GM19023 (cell line): ENCODE results near the gene DUSP10.

ENCODE experiments used
- ATAC-seq: cut with Tn5 transposase; IDR thresholded peaks from one replicate; pipeline ENCODE4 v1.9.1; 2021; ENCODE audit warnings: mild to moderate bottlenecking, moderate library complexity; ENCODE audit not compliant: unreplicated experiment

The DUSP10 gene

DNA sequence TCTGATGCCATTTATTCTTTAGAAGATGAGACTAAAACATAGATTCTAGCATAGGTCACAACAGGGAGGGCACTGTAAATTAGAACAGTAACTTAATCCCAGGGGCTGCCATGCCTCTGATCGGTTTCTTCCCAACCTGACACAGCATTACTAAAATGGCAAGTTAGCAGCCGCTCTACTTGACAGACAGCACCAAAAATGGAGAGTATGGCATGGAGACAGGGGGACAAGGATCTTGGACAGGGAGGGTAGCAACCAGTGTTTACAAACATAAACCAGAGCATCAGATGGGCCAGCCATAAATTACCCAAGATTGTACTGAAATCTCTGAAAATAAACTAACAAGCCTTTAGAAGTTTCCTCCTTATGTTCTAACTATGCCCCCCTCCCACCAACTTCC is 5.9 kb downstream of the DUSP10 start:
- no peak for ATAC-seq

DNA sequence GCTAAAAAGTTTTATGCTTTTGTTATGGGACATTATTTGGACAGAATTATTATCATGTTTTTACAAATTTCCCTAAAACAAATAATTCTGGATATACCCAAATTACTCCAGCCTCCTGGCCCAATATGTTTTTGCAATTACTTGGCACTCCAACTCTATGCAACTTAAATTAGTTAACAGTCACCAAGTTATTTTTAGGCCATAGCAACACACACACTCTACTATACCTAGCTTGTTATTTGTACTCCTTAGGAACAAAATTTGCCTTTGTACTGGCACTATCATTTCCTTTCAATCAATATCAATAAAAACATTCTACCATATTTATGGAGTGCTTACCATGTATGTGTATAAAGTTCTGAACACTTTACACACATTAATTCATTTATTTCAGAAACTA is 7.7 kb downstream of the DUSP10 start:
- ATAC-seq = no peak

DNA sequence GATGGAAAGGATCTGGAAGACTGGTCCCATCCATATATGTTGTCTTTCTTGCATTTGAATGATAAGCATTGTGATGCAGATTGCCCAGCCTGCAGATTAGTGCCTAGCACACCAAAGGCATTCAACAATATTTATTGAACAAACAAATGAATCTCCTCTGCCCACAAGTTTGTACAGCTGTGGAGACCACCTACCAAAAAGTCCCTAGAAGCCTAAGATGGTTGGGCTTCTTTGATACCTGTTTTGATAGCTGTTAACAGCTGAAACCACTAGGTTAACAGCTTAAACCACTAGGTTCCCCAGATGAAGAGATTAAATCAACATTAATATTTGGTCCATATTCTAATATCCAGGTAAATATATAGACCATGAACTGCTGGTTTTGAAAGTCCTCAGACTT is 9.8 kb downstream of the DUSP10 start:
- ATAC-seq = no peak

DNA sequence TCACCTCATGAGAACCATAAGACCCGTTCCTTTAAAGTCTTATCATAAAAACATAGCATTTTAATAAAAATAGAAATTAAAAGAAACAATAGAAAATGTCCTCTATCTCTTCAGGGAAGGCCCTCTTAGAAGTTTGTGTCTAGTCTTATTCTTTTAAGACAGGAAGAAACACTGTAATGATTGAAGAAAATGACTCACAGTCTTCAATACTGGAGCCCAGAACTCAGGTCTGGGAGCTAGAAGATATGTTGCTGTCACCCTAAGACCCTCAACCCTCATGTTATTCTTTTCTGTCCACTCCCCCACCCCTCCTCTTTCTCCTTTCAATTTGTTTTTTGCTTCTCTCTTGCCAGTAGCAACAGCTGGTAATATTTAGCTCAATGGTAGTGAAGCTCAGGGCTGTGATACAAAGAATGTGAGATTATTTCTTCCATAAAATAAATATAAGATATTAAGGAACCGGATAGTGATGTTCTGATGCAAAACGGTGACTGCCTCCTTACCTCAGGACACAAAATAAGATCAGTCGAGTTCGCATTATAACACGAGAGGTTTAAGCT is 12.0 kb downstream of the DUSP10 start:
- no peak for ATAC-seq

DNA sequence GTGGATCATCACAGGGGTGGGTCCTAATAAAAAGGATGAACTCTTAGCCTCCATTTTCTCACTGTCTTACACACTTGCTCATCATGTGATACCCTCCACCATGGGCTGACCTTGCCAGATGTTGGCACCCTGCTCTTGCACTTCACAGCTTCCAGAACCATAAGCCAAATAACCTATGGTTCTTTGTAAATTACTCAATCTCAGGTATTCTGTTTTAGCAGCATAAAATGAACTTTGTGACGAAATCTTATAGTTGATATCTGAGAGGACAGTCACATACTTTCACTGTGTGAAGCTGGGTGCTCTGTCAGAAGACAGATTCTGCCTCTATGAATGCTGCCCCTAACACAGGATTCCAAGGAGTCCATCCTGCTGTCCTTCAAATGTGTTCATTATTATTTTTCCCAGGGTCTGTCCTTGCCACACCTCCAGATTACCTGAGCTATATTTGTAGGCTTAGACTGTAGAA is 13.8 kb downstream of the DUSP10 start:
- no peak for ATAC-seq

DNA sequence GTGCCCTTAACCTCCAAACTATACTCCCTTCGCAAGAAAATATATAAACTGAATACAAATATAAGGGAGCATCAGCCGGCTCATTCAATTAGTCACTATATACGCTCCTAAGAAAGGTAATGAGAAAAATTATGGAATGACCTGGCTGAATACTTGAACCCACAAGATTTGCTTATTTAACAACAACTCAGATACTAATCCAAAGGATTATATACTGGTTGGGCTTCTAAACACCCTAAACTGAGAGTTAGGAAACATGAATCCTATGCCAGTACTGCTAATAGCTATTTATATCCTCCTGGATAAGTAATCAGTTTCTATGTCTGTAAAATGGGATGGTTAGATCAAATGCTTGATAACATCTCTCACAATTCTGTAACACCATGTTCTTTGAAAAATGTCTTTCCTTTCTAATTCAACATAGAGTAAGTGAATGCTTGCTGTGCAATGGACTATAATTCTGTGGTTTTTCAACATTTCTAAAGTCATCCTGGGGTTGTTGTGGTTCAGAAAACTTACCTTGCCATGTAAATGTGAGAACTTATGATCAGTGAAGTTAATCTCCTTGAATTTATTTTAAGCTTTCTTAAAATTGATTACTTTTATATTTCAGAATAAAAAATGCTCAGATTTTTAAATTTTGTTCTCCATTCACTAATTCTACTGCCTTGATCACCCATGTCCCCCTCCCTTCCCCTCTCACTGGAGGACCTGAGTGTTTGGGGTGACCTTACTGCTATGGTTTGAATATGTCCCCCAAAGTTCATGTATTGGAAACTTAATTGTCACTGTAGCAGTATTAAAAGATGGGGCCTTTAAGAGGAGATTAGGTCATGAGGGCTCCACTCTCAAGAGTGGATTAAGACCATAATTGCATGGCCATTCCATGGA is 14.5 kb downstream of the DUSP10 start:
- no peak for ATAC-seq

DNA sequence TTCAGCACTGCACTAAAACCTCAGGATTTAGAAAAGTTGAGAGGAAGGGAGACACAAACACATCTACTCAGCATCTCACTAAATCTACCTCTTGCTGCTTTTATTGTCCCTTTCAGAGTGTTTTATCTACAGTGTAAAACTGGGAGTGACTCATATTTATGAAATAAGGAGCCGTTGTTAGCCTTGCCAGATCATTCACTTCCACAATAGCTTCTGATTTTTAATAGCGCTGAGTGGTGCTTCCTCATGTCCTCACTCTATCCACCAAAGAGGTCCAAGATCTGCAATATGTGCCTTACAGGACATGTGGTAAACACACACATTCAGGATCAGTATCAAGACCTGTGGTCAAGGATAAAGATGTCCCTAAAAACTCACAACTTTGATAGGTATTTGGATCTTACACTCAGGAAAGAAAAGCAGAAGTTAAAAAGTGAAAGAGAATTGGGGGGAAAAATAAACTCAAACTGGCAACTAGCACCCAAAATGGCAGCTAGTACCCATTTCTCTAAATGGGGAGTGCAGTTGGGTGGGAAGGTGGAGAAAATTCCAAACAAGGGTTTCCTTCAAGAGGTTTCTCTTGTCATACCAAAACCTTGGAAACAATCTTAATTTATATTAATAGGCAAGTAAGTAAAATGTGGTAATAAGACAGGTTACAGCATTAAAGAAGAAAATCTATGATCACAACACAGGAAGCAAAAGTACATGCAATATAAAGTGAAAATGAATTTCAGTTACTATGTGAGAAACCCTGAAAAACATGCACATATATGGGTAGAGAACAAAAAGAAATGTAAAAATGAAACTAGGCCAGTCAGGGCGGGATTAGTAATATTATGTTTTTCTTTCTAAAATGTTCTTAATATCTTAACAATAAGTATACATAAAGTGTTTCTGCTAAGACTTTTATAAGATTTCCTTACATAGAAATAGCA is 15.9 kb downstream of the DUSP10 start:
- ATAC-seq = no peak

DNA sequence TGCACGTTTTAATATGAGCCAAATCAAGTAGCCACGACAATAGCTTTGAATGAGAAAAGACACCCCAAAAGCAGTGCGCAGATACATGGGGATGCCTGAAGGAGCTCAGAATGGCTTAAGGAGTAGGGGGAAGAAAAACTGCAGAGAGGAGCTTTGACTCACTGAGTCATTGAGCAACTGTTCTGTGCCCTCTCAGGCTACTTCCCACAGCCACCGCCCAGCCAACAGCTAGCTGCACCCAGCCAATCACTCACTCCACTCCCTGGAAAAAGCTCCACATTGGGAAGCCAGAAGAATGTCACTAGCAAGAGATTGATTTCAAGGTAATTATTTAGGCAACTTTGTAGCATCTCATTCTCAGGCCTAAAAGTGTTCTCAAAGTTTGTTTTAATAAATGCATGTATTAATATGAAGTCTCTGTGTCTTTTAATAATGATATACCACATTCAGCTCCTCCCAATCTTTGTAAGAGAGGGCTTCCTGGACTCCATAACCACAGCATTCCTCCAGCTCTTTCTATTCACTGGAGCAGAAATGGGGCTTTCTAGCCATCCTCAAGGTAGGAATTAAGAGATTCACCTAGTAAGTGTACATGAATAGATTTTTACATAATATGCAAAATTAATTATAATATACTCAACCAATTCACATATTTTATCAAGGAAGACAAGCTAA is 16.8 kb downstream of the DUSP10 start:
- ATAC-seq = no peak

DNA sequence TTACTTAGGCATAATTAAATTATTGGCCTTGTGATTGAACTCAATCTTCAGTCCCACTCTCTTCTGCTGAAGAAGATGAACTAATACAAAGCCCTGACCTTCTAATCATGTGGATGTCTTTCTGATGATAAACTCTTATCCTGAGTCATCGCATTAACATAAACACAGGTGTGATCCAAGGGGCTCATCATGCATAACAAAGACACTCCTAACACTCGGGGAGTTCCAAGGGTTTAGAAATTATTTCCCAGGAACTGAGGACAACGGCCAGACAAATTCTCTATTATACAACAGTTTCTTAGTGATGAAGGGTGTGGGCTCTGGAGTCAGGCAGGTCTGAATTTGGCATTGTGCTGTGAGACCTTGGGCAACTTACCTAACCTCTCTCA is 18.0 kb downstream of the DUSP10 start:
- ATAC-seq = no peak

DNA sequence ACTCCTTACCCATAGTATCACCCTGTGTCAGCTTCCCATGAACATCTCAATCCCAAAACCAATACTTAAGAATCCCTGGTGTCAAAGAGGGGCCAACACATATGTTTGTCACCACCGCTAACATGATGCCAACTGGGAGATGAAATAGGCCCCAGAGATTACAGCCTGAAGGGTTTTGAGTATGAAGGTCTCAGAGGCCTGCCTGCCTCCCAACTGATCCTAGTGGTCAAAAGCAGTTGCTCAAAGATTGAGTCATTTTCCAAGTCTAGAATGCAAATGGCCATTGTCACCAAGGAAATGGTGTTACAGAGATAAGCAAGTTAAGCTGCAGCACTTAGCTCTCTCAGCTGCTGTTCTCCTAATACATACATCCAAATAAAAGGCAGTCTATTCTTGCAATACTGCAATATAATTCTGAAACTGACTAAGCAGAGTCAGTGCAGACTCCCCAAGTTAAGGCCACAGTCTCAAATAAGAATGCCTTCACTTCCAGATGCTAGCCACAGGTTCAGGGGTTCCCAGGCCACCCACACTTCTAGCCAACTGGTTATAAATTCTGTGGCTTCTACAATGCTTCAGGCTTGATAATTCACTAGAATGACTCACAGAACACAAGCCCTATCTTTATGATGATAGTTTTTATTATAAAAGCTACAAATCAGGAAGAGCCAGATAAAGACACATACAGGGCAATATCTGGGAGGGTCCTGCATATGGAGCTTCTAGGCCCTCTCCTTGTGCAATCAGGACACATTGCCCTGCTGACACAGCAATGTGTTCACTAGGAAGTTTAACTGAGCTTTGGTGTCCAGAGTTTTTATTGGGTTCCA is 18.7 kb downstream of the DUSP10 start:
- ATAC-seq = no peak

DNA sequence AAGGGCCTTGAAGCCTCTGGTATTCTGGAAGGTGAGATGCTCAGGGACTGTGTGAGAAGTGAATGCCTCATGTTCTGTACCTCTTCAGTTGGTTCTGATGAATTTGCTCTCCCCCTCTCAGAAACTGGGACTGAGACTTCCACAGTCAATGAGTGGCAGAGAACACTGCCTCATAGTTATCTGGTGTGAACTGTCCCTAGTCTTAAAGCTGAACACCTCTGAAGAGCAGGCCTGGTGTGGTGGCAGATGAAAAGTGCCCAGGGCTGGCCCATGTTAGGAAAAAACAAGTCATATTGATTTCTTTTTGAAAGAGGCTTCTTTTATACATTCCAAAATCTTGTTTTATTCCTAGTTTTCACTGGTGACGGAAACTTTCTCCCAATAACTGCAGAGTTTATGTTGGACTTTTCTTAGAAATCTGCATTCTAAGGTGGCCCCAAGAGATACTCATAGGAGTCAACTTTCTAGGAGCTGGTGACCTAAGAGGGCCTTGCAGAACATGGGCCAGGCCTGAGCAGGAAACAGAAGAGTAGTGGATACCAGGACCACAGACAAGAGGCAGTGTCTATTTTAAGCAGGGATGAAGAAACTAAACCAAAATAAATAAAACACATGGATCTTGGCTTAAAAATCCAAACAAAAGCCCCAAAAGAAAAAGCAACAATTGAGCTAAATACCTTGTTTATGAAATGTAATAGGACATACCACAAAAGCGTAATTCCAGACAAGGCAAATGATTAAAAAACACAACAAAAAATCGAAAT is 19.5 kb downstream of the DUSP10 start:
- no peak for ATAC-seq

DNA sequence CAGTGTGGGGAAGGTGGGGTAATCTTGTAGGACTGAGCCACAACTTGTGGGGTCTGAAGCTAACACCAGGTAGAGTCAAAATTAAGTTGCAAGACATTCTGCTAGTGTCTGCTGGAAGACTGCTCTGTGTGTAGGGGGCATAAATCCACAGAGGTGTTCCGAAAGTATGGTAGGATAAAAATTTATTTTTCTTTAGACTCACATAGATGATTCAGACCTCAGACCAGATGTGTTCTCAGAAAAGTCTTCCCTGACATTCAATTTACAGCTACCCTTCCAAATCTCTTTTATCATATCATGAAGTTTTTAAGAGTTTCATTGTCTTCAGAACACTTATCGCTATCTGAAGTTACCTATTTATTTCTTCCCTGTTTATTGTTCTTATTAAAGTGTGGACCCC is 21.3 kb downstream of the DUSP10 start:
- ATAC-seq = no peak

DNA sequence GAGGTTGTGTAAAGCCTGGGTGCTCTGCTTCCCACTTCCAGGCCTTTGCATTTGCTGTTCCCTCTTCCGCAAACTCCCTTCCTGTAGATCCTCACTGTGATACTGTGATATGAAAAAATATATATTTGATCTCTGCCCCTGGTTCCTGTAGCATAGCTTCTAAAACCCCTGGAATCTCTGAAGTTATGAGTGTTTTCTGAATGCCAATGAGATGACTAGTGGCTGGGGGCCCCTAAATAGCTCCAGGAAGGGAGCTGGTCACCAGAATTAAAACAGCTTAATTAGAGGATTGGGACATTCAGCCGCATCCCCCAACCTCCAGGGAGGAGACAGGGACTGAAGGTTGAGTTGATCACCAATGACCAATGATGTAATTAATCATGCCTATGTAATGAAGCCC is 21.9 kb downstream of the DUSP10 start:
- ATAC-seq = no peak

DNA sequence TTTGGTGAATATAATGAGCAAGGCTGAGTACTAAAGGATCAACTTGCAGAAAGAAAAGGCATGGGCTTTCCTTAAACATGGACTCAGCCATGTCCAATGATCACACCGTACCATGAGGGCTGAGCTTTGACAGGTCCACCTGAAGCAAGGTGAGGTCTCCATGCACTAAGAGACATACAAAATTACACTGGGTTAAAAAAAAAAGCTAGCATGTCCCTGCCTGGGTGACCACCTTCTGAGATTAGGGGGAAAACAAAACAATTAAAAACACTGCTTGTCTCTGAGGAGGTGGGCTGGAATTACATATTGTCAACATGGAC is 22.7 kb downstream of the DUSP10 start:
- no peak for ATAC-seq

DNA sequence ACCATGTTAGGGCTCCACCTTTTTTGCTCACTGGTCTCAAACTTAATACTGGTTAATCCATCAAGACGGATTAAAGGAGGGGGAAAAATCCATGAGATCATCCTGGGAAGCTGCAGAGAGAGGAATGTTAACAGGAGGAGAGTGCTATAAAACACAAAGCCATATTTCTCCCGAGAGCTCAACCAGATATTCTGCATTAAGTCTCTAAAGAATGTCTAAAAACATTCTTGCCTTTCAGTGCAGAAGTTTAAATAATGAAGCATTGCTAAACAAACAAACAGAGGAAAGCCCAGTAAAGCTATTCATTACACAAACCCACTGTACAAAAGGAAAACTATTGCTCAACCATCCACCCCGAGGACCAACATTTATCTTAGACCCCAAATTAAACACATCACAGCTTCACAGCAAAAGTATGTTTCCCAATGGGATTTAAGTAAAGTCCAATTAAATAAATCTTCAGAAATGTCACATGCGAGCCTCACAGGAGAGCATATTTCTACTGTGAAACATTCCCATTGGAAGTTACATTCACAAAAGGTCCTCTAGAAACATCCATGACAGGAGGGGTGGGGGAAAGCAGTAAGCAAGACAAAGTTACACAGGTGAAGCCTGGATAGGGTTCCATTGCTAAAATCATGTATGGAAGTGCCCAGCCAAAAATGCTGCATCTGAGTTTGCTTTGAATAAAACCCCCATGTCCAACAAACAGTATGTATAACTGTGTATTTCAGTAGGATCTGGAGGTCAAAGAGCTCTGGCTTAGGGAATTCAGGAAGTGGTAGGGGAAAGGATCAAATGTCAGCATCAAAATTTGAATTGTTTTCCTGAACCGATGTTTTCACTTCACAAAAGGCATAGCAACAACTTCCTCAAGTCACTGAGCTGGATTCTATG is 23.3 kb downstream of the DUSP10 start:
- ATAC-seq = no peak

DNA sequence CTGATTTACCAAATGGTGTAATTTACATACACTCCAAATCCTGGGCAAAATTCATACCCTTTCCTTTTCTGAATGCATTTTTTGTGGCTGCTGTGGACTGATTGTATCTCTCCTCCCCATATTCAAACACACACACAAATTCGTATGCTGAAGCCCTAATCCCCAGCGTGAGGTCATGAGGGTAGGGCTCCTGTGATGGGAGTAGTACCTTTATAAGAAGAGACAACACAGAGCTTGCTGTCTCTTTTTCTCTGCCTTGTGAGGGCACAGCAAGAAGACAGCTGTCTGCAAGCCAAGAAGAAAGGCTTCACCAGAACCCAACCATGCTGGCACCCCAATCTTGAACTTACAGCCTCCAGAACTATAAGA is 24.4 kb downstream of the DUSP10 start:
- ATAC-seq = no peak

DNA sequence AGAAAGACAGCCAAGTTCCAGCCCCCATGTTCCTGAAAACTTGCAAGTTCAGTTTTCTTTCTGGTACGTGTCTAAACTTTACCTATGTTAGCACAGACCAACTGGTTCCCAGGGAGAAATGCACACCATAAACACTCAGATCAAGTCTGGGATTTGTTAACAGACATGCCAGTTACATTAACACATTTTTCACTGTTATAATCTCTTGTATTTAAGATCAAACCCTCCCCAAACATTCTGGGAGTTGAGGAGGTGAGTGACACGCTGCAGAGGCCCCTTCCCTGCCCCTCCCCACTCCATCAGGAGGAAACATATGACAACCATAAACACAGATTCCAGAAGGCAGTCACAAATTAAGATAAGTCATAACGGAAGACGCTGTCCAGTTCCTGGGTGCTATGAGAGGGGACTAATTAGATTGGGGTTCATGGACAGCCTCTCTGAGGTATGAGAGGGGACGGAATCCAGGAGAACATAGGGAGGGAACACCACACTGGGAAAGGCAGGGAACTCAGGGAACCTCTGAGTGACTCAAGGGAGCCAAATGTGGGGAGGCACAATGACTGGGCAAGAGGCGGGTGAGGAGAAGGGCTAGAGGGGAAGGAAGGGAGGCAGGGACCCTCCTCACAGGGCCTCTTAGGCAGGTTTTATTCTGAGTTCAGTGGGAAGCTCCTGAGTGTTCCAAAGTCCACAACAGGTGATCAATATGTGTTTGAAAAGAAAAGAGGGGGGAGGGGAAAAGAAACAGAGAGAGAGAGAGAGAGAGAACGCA is 25.0 kb downstream of the DUSP10 start:
- ATAC-seq = no peak
